ENCODE data around the gene DARS1.

Gene DARS1

DNA sequence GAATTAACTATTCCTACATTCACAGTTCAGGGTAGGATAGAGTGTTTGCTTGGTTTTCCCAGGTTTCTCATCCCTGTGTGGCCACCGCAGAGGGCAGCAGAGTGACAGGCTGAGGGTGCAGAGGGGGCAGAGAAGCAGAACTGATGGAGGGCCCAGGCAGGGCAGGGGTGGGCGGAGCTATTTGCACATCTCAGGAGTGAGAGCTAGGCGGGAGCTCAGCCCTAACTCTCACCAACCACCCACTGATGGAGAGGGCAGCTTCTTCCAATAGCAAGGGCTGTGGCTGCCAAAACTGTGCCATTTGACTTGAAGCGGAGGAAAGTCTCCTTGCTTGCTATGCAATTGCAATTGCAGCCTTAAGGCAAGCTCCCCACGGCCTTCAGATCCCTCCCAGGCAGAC lies 12.0 kb upstream of the DARS1 start:
- Histone ChIP-seq H3K36me3 (ENCODE audit: insufficient read depth, low read length) (peaks cover 2% of the 10 kb centered on the region; the same call in 1 of the 2 replicates), H2AFZ (ENCODE audit: low read length) (no peak overlapping the region), H3K4me1 (ENCODE audit: insufficient read depth, low read length, severe bottlenecking) (peaks cover 56% of the 10 kb centered on the region), H3K79me2 (ENCODE audit: insufficient read depth, low read length) (no peaks in the 10 kb centered on the region), H3K9me2 (ENCODE audit: low read depth, low read length) (no peaks in the 10 kb centered on the region), H3K27me3 (ENCODE audit: insufficient read depth, low read length) (no peaks in the 10 kb centered on the region), H3F3A (ENCODE audit: insufficient read depth, low read length) (peaks cover 6% of the 10 kb centered on the region; the same call in 1 of the 2 replicates), H3K27ac (ENCODE audit: low read depth, low read length, poor library complexity, severe bottlenecking) (peak overlapping the region; percentile 81), H3K4me3 (ENCODE audit: low read depth, low read length, poor library complexity, severe bottlenecking) (peak overlapping the region; percentile 5), H3K4me2 (ENCODE audit: low read length) (peak overlapping the region; percentile 48), H3K9me3 (ENCODE audit: low read length) (no peaks in the 10 kb centered on the region), H4K20me1 (ENCODE audit: insufficient read depth, low read length) (no peaks in the 10 kb centered on the region), H3K9ac (ENCODE audit: low read length) (peak overlapping the region; percentile 39)
- TF ChIP-seq, protein P1, sequence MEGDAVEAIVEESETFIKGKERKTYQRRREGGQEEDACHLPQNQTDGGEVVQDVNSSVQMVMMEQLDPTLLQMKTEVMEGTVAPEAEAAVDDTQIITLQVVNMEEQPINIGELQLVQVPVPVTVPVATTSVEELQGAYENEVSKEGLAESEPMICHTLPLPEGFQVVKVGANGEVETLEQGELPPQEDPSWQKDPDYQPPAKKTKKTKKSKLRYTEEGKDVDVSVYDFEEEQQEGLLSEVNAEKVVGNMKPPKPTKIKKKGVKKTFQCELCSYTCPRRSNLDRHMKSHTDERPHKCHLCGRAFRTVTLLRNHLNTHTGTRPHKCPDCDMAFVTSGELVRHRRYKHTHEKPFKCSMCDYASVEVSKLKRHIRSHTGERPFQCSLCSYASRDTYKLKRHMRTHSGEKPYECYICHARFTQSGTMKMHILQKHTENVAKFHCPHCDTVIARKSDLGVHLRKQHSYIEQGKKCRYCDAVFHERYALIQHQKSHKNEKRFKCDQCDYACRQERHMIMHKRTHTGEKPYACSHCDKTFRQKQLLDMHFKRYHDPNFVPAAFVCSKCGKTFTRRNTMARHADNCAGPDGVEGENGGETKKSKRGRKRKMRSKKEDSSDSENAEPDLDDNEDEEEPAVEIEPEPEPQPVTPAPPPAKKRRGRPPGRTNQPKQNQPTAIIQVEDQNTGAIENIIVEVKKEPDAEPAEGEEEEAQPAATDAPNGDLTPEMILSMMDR (IDR thresholded peaks at IDR 0.05; ENCODE audit: low read length), result peak; percentile 85
- no peak for TF ChIP-seq EZH2 (IDR thresholded peaks at IDR 0.05; ENCODE audit: borderline replicate concordance, low read length)

DNA sequence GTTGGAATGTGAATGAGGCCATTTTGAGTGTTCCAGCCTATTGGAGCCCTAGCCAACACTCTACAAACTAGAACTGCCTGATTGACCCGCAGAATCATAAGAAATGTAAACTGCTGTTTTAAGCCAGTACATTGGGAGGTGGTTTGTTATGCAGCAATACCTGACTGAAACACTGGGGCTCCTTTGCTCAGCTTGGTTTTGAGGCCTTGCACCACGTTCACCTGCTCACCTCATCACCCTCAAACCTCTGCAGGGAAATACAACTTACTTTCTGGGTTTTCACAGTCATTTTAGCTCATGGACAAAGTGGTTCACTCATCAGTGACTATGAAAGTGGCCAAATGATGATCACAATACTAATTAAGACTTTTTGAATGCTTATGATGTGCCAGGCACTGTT lies 10.9 kb upstream of the DARS1 start:
- Histone ChIP-seq H2AFZ (ENCODE audit: low read length) (no peak overlapping the region), H3K9me2 (ENCODE audit: low read depth, low read length) (no peaks in the 10 kb centered on the region), H3K9ac (ENCODE audit: low read length) (no peak overlapping the region), H3K27me3 (ENCODE audit: insufficient read depth, low read length) (no peaks in the 10 kb centered on the region), H3K4me1 (ENCODE audit: insufficient read depth, low read length, severe bottlenecking) (peaks cover 54% of the 10 kb centered on the region), H3K9me3 (ENCODE audit: low read length) (no peaks in the 10 kb centered on the region), H3F3A (ENCODE audit: insufficient read depth, low read length) (peaks cover 6% of the 10 kb centered on the region; the same call in 1 of the 2 replicates), H3K36me3 (ENCODE audit: insufficient read depth, low read length) (peaks cover 7% of the 10 kb centered on the region; the same call in 1 of the 2 replicates), H3K27ac (ENCODE audit: low read depth, low read length, poor library complexity, severe bottlenecking) (peak overlapping the region; percentile 81), H3K79me2 (ENCODE audit: insufficient read depth, low read length) (no peaks in the 10 kb centered on the region), H3K4me3 (ENCODE audit: low read depth, low read length, poor library complexity, severe bottlenecking) (no peak overlapping the region), H3K4me2 (ENCODE audit: low read length) (no peak overlapping the region), H4K20me1 (ENCODE audit: insufficient read depth, low read length) (no peaks in the 10 kb centered on the region)
- no peak for TF ChIP-seq EZH2 (IDR thresholded peaks at IDR 0.05; ENCODE audit: borderline replicate concordance, low read length)
- TF ChIP-seq, protein P1 (IDR thresholded peaks at IDR 0.05; ENCODE audit: low read length), result no peak

DNA sequence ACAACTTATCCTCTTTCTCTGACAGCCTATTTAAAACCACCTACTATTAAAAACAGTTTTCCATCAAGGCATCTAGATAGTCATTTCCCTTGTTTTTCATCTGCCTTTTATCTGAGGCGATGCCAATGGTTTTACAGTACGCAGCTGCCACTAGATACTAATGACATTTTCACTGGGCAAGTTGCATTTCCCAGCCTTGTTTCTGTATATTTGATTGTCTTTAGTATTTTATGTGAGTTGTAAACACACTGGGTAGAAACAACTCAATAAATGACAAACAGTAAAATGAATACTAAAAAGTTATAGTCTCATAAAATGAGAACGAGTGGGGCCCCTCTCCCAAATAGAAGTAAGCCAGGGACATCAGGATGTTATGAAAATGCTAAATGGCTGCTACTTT lies 8.9 kb upstream of the DARS1 start:
- Histone ChIP-seq H3K4me1 (ENCODE audit: insufficient read depth, low read length, severe bottlenecking) (peaks cover 34% of the 10 kb centered on the region), H2AFZ (ENCODE audit: low read length) (no peak overlapping the region), H3K4me3 (ENCODE audit: low read depth, low read length, poor library complexity, severe bottlenecking) (no peak overlapping the region), H3K27ac (ENCODE audit: low read depth, low read length, poor library complexity, severe bottlenecking) (no peak overlapping the region), H3K79me2 (ENCODE audit: insufficient read depth, low read length) (no peaks in the 10 kb centered on the region), H3K27me3 (ENCODE audit: insufficient read depth, low read length) (no peaks in the 10 kb centered on the region), H3F3A (ENCODE audit: insufficient read depth, low read length) (no peaks in the 10 kb centered on the region), H3K9ac (ENCODE audit: low read length) (no peak overlapping the region), H3K36me3 (ENCODE audit: insufficient read depth, low read length) (peaks cover 7% of the 10 kb centered on the region; the same call in 1 of the 2 replicates), H3K9me2 (ENCODE audit: low read depth, low read length) (no peaks in the 10 kb centered on the region), H3K9me3 (ENCODE audit: low read length) (no peaks in the 10 kb centered on the region), H4K20me1 (ENCODE audit: insufficient read depth, low read length) (no peaks in the 10 kb centered on the region), H3K4me2 (ENCODE audit: low read length) (no peak overlapping the region)
- TF ChIP-seq, protein P1 (IDR thresholded peaks at IDR 0.05; ENCODE audit: low read length), result no peak
- no peak for TF ChIP-seq EZH2 (IDR thresholded peaks at IDR 0.05; ENCODE audit: borderline replicate concordance, low read length)
